ENCODE data around the gene KIAA0408.
"Not testable (repeated sequence)": the region's sequence is repeated elsewhere in the genome, so short reads cannot be mapped to it uniquely, and the experiment has no call there.

The KIAA0408 gene

GRCh38 chr6:127412016-127412415, 47.2 kb downstream of the KIAA0408 start:
- DNase-seq (ENCODE audit: low spot score), result not testable (repeated sequence)
